ENCODE data around the gene PITPNM1.

Gene PITPNM1

DNA sequence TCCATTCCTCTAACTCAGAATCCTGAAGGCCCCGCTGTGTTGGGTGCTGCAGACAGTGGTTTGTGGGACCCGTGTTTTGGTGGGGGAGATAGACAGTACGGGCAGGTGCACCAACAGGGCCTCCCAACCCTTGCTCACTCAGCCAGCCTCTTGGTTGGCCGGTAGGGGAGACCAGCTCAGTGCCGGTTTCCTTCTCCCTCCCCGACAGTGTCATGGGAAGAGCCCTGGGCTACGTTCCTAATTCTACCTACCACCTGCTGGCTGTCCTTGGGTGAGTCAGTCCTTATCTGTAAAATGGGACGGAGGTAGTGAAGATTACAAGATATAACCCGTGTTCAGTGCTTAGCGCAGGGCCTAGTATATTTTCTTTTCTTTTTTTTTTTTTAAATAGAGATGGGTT lies 42.0 kb downstream of the PITPNM1 start:
- DNase-seq = no peak

- no peak for DNase-seq
Observed at GRCh38 chr11:67458266-67458665, 46.9 kb downstream of the PITPNM1 start.

- no peak for DNase-seq
Observed at GRCh38 chr11:67457453-67457852, 47.7 kb downstream of the PITPNM1 start.

GRCh38 chr11:67456068-67456705 lies 49.0 kb downstream of the PITPNM1 start:
- DNase-seq = no peak

DNA sequence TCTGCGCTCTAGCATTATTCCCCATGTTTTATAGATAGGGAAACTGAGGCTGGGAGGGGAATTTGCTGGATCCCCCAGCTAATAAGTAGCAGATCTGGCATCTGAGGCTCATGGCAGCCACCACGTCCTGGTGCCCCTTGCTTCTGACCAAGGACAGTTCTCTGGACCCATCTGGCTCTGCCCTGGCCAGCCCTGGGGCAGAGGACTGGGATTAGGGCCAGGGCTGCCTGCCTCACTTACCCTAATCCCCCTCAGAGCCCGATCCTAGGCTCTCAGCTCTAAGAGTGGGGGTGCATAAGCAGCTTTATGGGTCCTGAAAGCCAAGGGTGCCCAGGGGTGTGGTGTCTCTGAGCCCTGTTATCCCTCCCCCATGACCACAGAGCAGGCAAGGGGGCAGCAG lies 50.1 kb downstream of the PITPNM1 start, which contains the start of gene CABP4:
Gene CABP4 (plus strand): TSS at position 301 of the 400 bp plus-strand sequence. CDS start 70 bp downstream, at position 371.
- no peak for DNase-seq

DNA sequence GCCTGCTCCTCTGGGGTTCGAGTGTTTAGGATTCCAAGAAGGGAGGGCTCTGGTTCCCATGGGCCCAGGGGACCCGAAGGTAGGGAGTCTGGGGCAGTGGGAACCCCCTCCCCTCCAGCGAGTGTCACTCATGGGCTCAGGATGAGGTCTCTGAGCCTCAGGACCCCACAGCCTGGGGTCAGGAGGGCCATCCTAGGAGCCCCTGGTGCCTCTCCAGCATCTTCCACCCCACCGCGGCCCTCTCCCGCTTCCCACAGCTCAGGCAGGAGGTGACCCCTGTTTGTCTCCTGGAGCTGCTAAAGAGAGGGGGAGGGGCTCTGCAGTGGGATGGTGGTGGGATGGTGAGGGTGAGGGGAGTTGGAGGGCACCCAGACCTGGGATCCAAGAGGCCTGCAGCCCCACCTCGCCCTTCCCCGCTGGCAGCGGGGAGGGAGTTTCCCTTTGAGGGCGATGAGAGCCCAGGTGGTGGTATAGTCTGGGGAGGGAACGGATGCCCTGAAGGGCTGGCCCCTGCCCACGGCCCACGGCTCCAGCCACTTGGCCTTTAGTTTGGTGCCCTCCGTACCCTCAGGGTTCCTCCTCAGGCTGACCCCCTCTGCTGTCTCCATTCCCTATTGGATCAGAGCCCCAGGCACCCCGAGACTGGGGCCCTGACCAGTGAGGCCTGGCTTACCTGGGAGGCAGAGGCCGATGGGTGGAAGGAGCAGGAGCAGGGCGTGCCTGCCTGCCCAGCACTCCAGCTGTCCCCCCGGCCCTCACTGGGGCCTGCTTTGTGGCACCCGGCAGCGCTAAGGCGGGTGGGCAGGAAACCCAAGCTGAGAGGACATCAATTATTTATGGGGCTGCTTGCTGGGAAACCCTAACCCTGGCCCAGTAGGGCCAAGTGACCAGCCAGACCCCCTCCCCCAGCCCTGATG lies 51.1 kb downstream of the PITPNM1 start:
- no peak for DNase-seq

- no peak for DNase-seq
Observed at GRCh38 chr11:67452141-67452952, 52.8 kb downstream of the PITPNM1 start, which contains the start of gene GPR152. Gene GPR152, minus strand, starts transcription at chr11:67452729. Its CDS starts 5 bp downstream, at chr11:67452724.

DNA sequence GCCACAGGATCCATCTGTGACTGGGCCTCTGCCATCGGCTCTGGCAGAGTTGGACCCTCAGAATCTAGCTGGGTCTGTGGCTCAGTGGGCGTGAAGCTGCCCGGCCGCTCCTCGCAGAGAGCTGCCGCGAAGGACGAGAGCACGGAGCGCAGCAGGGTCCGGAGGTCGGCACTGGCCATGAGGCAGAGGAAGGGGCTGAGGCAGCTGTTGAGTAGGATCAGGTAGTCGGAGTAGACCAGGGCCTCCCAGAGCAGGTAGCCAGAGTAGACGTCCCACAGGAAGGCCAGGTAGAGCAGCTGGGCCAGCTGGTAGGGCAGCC lies 53.5 kb downstream of the PITPNM1 start:
- no peak for DNase-seq

DNA sequence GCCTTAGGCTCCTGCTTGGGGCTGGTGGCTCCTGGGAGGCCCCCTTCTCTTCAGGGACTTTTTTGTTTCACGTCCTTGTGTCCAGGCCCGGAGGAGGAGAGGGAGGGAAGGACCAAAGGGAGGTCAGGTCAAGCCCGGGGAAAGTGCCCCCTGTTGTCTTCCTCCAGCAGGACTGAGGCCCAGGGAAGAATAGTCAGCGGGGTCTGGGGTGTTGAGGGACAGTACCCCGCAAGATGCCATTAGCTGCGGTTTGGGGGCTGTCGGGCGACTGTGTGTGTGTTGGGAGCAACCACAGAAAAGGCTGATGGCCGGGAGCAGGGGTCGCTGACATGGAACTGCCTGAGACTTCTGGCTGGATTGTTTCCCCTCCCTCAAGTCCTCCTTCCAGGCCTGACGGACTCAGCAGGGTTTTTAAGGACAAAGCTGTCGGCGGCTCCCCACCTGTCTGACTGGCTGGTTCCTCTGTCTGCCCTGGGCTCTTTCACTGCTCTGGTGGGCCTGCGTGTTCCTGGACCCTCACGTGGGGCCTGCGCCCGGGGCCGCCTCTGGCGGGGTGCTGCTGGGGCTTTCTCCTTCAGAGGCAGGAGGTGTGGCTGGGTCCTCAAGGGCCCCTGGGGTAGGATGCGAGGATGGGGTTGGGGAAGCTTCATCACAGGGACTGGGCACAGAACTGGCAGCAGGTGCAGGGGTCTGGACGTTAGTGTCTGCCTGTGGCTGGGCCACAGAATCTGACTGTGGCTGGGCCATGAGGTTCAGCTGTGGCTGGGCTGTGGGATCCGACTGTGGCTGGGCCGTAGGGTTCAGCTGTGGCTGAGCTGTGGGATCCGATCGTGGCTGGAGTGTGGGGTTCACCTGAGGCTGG lies 54.1 kb downstream of the PITPNM1 start:
- no peak for DNase-seq

DNA sequence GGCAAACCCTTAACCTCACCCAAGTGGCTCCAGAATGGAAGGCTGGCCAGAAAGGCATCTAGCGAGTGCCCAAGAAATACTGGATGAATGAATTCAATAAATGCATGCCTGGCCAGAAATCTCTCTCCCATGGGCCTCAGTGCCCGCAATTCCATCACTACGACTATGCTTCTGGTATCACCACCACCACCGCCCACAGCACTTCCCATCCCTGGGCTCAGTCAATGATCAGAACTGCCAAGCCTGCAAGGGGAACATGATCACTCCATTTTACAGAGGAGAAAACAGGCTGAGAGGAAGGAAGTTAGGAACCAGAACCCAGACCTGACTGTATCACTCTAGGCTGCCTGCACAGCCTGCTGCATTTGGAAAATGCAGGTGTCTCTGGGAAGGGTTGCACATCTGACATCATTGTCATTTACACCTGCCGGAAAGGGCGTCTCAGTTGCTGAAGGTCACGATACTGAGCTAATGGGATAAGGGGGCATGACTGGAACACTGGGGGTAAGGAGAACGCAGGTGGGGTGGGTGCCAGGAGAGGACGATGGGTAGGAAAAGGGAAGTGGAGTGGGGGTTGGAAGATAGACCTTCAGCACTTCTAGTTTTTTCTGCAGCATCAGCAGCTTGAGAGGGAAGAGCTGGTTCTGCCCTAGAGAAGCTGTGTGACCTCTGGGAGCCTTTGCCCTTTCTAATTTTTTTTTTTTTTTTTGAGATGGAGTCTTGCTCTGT lies 55.9 kb downstream of the PITPNM1 start:
- no peak for DNase-seq

- DNase-seq = no peak
Observed at GRCh38 chr11:67448220-67448609, 56.9 kb downstream of the PITPNM1 start.

DNA sequence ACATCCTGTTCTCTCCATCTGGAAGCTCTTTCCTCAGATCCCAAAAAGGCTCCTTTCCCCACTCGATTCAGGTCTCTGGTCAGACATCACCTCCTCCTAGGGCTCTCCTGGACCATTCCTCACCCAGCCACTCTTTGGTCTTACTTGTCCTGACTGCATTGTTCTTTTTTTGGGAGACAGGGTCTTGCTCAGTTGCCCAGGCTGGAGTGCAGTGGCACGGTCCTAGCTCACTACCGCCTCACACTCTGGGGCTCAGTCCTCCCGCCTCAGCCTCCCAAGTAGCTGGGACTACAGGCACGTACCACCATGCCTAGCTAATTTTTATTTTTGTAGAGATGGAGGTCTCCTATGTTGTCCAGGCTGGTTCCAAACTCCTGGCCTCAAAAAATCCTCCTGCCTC lies 59.6 kb downstream of the PITPNM1 start:
- no peak for DNase-seq

DNA sequence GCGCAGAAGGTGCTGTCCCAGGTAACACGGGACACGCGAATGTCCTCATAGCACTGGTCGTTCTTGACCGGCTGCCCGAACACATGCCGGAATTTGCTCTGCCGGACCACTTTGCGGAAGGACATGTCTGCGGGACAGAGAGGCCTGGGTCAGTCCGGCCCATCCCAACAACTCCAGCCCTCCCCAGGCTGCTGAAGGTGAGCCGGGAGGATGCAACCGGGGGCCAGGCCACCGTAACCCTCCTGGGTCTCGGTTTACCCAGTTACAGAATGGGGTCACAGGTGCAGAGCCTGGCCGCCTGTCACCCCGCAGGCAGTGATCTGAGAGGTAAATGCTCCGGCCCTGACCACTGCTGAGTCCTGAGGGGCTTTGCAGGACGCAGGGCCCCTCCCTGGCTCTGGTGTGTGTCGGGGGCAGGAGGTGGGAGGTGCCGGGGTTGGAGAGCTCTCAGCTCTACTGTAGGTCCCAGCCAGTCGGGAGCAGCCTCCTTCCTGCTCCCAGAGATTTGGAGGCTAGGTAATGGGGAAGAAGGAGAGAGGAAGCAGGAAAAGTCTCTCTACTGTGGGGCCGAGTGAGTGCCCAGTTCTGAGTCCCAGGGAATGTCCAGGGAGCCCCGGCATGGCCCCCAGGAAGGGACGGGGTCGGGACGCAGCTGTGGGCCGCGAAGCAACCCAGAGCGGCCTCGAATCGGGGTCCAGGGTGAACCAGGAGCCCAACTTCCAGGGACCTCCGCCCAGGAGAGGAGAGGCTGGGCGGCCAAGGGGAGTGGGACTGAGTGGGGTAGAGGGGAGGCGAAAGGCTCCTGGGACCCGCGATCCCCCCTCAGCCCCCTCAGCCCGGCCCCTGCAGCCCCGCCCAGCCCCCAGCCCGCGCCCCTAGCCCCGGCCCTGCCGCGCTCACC lies 62.4 kb downstream of the PITPNM1 start:
- no peak for DNase-seq

All from NCI-H526 treated with DMSO at 0.1 percent for 48 hours (cell line).